OCI-LY1 (cell line): ENCODE data around the gene ALKBH3.

Experiments
- EZH2 ChIP-seq: fragments of 200-600 bp; sonication (generic), shearing (Covaris generic); IDR thresholded peaks from 2 replicates; pipeline ENCODE4 v1.8.0; 2017; ENCODE audit warnings: borderline replicate concordance, mixed run types, mild to moderate bottlenecking, antibody characterized with exemption, low read length, moderate library complexity, mixed read lengths
- TF ChIP-seq, protein P1 (sequence below): fragments of 200-600 bp; sonication (generic), shearing (Covaris generic); IDR thresholded peaks from 2 replicates; pipeline ENCODE4 v1.5.1; 2017; ENCODE audit warnings: mild to moderate bottlenecking, antibody characterized with exemption, low read length, moderate library complexity, mixed read lengths

DNA sequence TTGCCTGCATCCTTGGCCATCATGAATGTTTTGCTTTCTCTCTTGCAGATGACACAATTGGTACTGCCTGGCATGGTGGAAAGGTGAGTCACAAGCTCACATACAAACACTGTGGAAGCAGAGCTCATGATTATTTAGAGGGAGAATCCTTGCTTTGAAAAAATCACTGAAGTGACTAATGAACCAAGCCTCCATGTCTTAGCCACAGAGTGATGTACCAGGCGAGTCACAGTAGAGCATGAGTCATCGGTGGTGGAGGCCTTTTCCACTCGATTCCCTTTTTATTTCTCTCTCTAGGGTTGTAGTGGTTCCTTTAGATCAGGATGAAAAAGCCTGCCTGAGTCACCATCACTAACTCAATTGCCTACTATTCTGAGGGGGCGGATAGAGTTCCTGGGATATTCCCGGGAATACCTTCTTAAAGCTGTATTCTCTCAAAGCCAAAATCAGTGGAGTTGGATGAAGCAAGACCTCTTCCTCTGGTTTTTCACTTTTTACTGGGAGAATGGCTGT is 49.6 kb upstream of the ALKBH3 start:
- TF ChIP-seq, protein P1, sequence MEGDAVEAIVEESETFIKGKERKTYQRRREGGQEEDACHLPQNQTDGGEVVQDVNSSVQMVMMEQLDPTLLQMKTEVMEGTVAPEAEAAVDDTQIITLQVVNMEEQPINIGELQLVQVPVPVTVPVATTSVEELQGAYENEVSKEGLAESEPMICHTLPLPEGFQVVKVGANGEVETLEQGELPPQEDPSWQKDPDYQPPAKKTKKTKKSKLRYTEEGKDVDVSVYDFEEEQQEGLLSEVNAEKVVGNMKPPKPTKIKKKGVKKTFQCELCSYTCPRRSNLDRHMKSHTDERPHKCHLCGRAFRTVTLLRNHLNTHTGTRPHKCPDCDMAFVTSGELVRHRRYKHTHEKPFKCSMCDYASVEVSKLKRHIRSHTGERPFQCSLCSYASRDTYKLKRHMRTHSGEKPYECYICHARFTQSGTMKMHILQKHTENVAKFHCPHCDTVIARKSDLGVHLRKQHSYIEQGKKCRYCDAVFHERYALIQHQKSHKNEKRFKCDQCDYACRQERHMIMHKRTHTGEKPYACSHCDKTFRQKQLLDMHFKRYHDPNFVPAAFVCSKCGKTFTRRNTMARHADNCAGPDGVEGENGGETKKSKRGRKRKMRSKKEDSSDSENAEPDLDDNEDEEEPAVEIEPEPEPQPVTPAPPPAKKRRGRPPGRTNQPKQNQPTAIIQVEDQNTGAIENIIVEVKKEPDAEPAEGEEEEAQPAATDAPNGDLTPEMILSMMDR = no peak
- TF ChIP-seq EZH2 = no peak
